GM19351 (cell line): Measurements from ENCODE around the gene PDE8B.

ENCODE experiments used
- ATAC-seq: cut with Tn5 transposase; IDR thresholded peaks from one replicate; pipeline ENCODE4 v1.9.1; 2021; ENCODE audit warnings: mild to moderate bottlenecking, moderate library complexity; ENCODE audit not compliant: unreplicated experiment

The PDE8B gene

DNA sequence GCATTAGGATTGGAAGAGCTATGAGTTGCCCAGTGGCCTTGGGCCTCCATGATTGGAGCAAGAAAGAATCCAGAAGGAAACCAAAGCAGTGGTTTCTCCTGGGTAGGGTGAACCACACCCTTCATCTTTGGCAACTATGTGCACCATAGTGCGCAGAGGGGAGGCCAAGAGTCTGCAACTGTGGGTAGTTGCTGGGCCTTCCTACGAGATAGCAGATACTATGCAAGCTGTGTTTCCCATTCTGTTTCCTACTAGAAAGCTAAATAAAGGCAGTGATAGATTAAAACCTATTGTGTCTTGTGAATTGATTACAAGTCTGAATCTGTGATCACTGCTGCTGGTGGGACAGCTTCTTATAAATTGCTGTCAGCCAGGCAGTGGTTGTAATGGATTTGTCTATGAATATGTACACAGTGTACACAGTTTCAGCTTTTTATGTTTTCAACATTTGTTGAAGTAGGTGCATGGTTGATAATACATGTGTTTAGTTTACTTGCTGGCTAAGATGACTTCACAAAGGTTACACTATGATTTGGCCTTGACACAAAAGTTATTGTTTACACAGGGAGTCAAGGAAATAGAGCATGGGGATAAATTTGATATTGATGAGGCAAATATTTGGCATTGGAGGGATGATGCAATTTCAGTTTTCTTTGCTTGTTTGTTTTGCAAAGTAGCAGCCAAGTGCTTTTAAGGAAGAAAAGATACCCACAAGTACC lies 23.7 kb upstream of the PDE8B start:
- ATAC-seq: no peak

DNA sequence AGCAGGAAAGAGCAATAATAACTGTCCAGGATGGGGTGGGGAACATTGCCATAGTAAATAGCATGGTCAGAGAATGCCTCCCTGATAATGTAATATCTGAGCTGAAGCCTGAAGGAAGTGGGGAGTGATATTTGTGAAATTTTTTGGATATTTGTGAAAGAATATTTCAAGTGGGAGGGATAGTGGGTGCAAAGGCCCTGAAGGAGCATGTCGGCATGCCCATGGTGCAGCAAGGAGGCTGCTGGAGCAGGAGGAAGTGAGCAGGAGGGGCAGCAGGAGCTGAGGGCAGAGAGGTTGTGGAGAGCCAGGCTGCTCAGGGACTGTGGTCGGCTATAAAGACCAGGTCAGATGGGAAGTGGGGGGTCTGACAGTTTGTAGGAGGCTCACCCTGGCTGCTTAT lies 21.1 kb upstream of the PDE8B start:
- ATAC-seq: no peak

DNA sequence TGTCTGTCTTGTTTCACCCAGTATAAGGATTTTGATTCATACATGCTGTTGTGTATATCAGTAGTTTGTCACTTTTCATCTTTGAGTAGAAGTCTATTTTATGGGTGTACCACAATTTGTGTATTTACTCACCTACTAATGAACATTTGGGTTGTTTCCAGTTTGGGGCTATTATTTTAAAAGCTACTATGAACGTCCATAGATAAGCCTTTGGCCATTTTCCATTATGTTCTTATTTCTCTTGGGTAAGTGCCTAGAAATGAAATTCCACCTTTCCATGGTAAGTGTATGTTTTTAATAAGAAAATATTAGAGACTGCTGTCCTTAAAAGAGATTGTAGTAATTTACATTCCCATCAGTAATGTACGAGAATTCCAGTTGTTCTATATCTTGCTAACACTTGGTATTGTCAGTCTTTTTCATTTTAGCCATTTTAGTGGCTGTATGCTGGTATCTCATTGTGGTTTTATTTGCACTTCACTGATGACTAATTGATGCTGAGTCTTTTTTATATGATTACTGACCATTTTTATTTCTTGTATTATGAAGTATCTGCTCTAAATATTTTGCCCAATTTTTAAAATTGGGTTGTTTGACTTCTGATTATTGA lies 17.9 kb upstream of the PDE8B start:
- no peak for ATAC-seq

DNA sequence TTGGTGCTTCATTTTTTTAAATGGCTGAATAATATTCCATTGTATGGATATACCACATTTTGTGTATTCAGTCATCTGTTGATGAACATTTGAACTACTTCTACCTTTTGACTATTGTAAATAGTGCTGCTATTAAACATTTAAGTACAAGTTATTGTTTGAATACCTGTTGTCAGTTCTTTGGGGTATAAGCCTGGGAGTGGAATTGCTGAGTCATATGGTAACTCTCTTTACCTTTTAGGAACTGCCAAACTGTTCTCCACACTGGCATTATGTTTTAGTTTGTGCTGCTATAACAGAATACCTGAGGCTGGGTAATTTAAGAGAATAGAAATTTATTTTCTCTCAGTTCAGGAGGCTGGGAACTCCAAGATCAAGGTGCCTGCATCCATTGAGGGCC lies 15.7 kb upstream of the PDE8B start:
- ATAC-seq: no peak

DNA sequence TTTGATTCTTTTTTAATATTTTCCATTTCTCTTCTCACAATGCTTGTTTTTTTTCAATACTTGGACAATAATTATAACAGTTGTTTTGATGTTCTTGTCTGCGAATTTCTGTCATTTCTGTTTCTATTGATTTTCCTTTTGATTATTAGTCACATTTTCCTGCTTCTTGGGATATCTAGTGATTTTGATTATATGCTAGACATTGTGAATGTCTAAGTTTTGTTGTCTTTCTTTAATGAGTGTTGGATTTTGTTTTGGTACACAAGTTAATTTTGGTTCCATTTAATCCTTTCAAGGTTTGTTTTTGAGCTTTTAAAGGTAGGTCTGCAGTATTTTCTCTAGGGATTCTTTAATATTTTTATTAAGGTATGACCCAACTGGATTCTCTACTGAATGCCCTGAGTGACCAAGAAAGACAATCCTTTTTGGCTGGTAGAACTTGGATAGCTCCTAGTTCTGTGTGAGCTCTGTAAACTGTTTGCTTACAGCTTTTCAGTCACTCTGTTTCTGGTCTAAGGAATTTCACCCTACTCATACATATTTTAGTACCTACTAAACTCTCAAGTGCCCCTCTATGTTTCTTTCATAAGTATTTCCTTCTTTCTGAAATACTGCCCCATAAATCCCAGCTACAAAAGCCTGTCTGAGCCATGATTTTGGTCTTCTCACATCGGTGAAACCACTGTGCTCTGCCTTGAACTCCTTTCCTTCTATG lies 12.5 kb upstream of the PDE8B start:
- no peak for ATAC-seq

DNA sequence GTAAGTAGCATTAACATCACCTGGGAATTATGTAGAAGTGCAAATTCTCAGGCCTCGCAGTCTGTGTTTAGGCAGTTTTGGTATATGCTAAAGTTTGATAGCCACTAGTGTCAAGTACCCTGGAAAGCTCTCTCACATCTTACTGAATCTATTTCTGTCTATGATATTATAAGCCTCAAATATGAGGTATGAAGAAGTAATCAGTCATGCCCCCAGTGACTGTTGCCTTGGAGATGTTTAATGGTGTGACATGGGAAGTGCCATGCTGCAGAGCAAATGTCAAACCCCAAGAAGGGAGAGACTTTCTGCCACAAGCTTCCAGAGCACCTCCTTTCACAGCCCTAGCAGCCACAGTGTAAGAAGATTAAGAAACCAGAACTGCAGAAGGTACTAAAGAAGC lies 9.8 kb upstream of the PDE8B start:
- no peak for ATAC-seq

DNA sequence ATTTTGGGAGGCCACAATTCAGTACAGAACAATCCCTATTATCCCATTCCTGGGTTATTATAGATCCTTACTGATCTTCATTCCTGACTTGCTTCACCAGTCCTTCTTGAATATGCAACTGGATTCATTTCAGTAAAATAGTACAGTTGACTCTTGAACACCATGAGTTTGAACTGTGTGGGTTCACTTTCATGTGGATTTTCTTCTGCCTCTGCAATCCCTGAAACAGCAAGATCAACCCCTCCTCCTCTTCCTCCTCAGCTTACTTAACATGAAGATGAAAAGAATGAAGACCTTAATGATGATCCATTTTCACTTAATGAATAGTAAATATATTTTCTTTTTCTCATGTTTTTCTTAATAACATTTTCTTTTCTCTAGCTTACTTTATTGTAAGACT lies 8.3 kb upstream of the PDE8B start:
- ATAC-seq: no peak

DNA sequence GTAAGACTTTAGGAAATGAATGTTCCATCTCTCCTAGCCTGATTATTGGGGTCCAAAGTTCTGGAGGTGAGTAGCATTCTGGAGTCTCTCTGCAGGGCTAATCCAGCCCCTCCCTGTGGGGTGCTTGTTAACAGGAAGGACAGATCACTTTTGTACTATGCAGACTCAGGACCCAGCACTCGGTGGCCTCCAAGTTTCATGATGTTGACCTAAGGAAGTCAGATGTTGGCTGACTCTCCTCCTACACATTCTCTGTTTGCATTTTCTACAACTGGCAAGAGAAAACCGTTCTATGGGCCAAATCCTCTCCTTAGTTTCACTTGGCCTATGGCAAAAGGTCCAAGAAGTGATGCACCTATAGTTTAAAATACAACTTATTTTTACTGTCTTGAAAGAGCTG lies 5.5 kb upstream of the PDE8B start:
- no peak for ATAC-seq

DNA sequence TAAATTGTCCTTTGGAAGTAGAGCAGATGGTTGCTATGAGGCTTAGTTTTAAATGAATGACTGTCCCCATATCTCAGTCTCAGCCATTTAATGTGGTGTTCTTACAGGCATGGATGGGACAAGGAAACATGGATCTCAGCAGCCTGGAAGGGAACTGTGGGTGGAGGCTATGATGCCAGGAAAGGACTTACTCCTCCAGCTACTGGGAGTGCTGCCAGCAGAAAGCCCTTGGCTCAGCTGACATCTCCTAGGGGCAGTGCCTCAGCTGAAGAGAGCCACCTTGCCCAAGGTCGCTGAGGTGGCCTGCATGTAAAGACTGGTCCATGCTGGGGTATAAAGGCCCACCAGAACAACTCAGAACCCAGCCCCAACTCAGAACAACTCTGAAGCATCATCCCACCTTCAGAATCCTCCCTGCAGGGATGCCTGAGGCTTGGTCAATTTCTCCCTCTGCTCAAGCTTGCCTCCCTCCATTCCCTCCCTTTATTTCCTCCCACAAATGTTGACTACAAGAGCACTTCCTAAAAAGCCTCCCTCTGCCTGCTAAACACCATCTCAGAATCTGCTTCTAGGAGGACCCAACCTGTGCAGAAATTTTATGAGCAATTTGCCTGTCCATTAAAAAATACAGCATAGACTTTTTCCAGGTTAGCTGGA lies 1.8 kb upstream of the PDE8B start:
- ATAC-seq: no peak

DNA sequence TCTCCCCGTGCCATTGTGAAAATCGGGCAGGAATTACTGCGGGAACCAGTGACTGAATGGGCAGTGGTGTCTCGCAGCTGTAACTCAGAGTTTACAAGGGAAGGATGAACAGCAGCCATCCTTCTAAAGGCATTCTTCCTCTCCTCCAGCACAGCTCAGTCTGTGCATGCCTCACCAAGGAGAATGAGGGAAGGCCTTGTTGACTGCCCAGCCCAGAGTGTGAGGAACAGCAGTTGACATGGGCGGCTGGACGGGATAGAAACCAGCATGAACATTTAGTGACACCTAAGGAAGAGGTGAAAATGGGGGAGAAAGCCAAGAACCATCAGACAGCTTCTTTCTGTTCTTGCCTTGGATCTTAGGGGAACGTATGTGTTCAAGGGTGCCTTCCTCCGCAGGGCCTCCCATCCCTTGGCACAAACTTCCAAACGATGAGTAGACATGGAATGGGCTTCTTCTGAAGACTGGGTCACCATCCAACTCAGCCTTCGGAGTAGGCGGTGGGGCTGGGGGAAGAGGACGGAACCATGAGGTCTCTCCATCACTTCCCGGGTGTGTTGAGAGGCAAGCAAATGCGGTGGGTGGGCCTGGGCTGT lies 887 bp upstream of the PDE8B start:
- ATAC-seq: no peak

DNA sequence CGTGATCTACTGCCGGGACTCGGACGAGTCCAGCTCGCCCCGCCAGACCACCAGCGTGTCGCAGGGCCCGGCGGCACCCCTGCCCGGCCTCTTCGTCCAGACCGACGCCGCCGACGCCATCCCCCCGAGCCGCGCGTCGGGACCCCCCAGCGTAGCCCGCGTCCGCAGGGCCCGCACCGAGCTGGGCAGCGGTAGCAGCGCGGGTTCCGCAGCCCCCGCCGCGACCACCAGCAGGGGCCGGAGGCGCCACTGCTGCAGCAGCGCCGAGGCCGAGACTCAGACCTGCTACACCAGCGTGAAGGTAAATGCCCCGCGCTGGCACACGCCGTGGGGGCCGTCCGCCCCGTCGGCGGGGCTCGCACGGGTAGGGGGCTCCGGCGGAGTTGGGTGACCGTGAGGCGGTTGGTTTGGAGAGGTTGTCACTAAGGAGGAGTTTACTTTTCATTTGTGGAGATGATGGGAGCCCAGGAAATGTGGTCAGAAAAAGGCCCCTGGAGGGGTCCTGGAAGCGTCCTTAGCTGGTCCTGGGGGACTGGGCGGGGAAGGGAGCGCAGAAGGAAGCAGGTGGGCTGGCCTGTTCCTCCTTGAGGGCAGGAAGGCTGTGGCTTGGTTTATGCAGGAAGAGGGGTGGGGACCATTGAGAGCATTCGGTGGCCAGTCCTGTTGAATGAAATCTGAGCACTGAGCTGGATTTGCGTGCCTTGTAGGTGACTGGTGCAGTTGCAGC lies 647 bp downstream of the PDE8B start:
- no peak for ATAC-seq

DNA sequence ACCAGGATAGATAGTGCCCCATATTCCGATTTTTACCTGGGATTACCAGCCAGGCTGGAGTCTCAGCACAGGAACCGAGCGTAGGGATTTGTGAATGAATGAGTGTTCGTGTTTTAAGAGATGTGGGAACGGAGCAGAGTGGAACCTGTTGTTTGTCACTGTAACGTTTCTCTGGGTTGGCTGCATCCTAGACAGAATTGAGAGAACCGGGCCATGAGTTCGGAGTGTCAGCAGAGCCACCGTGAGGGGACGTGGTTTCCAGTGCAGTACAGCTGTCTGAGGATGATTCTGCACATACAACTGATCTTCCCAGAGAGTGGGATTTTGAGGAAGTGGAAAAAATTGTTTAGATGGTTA lies 1.2 kb downstream of the PDE8B start:
- no peak for ATAC-seq

DNA sequence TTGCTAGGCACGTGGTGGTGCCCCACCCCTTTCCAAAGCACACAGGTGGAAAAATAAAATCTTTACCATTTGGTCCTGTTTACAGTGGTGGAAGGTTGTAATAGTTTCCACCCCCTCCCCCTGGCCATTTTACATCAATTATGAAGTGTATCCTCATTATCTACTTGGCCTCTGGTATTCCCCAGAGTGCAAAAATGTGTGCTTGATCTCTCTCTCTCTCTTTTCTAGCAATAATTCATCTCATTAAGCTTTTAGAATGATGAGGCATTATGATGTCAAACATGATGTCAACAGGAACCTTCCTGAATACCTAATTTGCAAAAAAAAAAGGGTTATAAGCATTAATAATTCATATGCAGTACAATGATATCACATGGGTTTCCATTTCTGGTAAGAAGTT lies 3.1 kb downstream of the PDE8B start:
- no peak for ATAC-seq

DNA sequence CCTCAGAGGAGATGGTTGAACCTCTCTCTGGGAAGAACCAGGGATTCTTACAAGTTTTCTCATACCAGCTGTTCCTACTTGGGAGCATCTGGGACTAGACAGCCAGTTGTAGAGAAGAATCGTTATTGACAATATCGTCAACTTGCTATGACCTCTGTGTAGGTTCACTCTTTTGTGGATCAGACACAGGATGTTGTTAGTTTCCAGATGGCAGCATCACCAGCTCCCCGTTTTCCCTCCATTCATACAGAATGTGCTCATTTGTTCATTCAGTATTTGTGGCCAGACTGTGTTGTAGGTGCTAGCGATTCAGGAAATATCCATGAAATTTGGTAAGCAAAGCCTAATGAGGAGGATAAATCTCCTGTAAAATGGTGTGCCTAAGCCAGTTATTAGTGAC lies 3.7 kb downstream of the PDE8B start:
- no peak for ATAC-seq

DNA sequence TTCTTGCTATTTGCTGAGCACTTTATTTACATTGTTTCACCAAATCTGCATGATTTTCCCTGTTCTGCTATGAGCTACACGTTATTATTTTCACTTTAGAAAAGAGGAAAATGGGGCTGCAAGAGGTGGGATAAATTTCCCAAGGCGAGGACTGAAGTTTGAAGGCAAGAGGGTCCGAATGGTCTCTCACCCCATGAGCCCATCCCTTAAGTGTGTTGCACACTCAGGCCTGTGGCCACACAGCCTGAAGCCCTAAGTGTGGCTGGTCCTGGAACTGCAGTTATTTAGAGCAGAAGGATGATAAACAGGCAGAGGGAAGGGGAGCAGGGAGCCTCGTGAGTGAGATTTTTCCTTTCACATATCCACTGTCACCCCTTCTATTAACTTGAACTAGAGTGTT lies 7.8 kb downstream of the PDE8B start:
- no peak for ATAC-seq

DNA sequence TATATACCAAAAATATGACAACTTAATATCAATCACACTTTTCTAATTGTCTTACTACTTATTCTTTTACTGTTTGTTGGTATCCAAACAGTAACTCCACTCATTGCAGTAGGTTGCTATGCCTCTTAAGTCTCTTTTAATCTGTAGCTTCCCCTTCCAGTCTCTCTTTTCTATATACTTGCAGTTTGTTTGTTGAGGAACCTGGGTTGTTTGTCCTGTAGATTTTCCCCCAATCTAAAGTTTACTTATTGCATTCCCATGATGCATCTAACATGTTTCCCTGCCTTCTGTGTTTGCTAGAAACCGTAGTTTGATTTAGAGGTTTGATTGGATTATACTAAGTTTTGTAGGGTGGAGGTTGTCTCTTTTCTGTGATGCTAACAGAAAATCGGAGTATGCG lies 10.6 kb downstream of the PDE8B start:
- no peak for ATAC-seq

DNA sequence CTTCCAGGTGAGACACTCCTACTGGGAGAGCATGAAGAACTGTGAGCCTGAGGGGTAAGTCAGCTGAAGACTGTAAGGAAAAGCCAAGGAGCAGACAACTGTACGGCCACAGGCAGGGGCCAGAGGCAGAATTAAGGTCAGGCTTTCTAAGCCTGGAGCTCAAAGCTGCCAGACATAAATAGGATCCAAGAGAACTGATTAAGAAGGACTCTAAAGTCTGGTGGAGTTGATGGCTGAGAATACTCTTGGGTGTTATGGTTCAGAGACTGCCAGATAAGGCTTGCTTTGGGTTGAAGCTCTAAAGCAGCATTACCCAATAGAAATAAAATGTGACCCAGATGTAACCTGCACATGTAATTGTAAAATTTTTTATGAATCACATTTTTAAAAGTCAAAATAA lies 12.2 kb downstream of the PDE8B start:
- ATAC-seq: no peak

DNA sequence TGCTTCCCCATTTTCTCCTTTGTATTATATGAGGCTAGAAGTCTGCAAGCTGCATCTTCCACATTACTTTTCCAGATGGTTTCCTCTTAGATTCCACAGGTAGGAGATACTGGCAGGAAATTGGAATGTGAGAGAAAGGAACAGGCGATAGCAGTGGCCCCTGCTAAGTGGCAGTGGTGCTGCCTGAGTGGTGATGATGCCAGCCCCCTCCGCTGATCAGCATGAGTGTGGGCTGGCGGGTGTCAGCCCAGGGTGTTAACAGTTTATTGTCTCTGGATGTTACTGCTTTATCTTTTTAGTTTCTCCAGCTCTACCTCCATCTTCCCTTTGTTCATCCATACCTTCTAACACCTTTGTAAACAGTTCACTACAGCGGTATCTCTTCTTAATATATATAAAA lies 13.2 kb downstream of the PDE8B start:
- ATAC-seq: no peak

DNA sequence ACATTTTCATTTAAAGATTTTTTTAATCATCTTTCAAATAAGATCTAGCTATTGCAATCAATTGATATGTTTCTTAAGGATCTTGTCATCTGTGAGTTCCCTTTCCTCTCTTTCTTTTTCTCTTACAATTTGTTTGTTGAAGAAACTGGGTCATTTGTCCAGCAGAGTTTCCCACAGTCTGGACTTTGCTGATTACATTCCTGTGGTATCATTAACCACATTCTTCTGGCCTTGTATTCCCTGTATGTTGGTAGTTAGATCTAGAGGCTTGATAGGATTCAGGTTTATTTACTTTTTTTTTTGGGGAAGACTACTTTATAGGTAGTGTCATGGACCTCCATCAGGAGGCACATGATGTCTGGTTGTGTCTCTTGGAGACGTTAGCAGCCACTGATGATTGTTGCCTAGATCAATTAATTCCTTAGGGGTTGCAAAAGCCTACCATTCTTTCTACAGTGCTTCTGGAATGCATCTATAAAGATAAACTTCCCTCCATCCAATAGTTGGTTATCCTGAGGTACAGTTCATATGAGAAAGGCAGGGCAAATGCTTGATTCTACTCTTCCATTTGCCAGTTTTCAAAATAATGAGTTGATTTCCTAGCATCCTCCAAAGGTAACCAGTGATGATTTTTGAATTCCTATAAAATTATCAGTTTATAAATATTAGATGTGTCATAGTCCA lies 14.3 kb downstream of the PDE8B start:
- no peak for ATAC-seq

DNA sequence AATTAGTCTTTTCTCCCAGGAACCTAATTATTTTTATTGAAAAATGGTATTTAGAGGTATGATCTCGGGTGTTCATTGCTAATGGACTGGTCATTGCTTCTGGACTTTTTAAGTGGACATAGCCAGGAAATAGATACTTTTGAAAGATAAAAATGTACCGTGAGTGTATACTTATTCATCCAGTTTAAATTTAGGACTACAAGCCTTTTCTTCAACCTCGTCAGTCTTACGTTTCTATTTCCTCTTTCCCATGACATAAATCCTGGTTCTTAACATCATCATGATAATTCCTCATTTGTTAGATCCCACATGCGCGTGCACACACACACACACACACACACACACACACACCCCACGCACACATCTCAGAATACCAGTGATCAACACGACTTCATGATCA lies 15.1 kb downstream of the PDE8B start:
- ATAC-seq: no peak
